NCI-H1105 treated with DMSO at 0.1 percent for 48 hours (cell line): Measurements from ENCODE around the gene LRP11.
"Not testable (repeated sequence)": the region's sequence is repeated elsewhere in the genome, so short reads cannot be mapped to it uniquely, and the experiment has no call there.

Experiments
- DNase-seq: peaks from one replicate; lab custom pipeline; 2025; lab: John Stamatoyannopoulos, UW

LRP11 gene

GRCh38 chr6:149848343-149848742 is 15.8 kb downstream of the LRP11 start:
- not testable (repeated sequence) for DNase-seq

GRCh38 chr6:149847939-149848267 is 16.3 kb downstream of the LRP11 start:
- DNase-seq: no peak

GRCh38 chr6:149846321-149846720 is 17.8 kb downstream of the LRP11 start:
- DNase-seq: peak; percentile 52

- no peak for DNase-seq
Measured at GRCh38 chr6:149845549-149845948, 18.6 kb downstream of the LRP11 start.

GRCh38 chr6:149844480-149844879 is 19.7 kb downstream of the LRP11 start:
- no peak for DNase-seq

GRCh38 chr6:149844036-149844435 is 20.1 kb downstream of the LRP11 start:
- DNase-seq: not testable (repeated sequence)

- DNase-seq: no peak
Measured at GRCh38 chr6:149843051-149843633, 21.0 kb downstream of the LRP11 start.

GRCh38 chr6:149842331-149842730 is 21.8 kb downstream of the LRP11 start:
- DNase-seq: no peak

- DNase-seq: peak; percentile 97
Measured at GRCh38 chr6:149840345-149841075, 23.6 kb downstream of the LRP11 start.

GRCh38 chr6:149834513-149835481 is 29.4 kb downstream of the LRP11 start:
- DNase-seq: peak; percentile 53

- no peak for DNase-seq
Measured at GRCh38 chr6:149833651-149834050, 30.5 kb downstream of the LRP11 start.

- DNase-seq: no peak
Measured at GRCh38 chr6:149831308-149831820, 32.8 kb downstream of the LRP11 start.

GRCh38 chr6:149830731-149831307 is 33.3 kb downstream of the LRP11 start:
- no peak for DNase-seq

- DNase-seq: no peak
Measured at GRCh38 chr6:149825292-149825691, 38.9 kb downstream of the LRP11 start.

- DNase-seq: no peak
Measured at GRCh38 chr6:149823013-149823412, 41.1 kb downstream of the LRP11 start.

- no peak for DNase-seq
Measured at GRCh38 chr6:149821492-149821891, 42.7 kb downstream of the LRP11 start.

- no peak for DNase-seq
Measured at GRCh38 chr6:149820506-149820905, 43.7 kb downstream of the LRP11 start.

GRCh38 chr6:149815788-149816187 is 48.4 kb downstream of the LRP11 start:
- DNase-seq: no peak

GRCh38 chr6:149813351-149813750 is 50.8 kb downstream of the LRP11 start:
- DNase-seq: no peak

GRCh38 chr6:149809798-149810197 is 54.4 kb downstream of the LRP11 start:
- DNase-seq: no peak

- no peak for DNase-seq
Measured at GRCh38 chr6:149806127-149806526, 58.0 kb downstream of the LRP11 start.

GRCh38 chr6:149783551-149783950 is 80.6 kb downstream of the LRP11 start:
- no peak for DNase-seq
